Measurements from ENCODE around the gene ACTL6A. TPM values are rescaled to one million over a fixed set of nuclear protein-coding genes. Genes with fewer than 3 reads are reported as not detected.

ACTL6A gene
- total RNA-seq, 1 experiment from 2014 or later = 89.2 TPM

- intact Hi-C loops (cut with micrococcal nuclease; ENCODE audit: unreplicated experiment) = no loop called here
- H3K4me3 Mint-ChIP-seq (ENCODE audit: unreplicated experiment) = no peak overlapping the region
- no peaks in the 10 kb centered on the region for H3K27me3 ChIP-seq (replicated peaks; ENCODE audit: control insufficient read depth, insufficient read depth, low read length)
- ChIA-PET POLR2A (no interaction called here), CTCF (no interaction called here)
- H3K9me3 Mint-ChIP-seq (ENCODE audit: unreplicated experiment) = no peaks in the 10 kb centered on the region
- H3K9me3 ChIP-seq = no peaks in the 10 kb centered on the region
- no peaks in the 10 kb centered on the region for H3K4me1 ChIP-seq
- peaks cover 2% of the 10 kb centered on the region; the same call in 1 of the 2 replicates for H3K36me3 ChIP-seq (ENCODE audit: control insufficient read depth, insufficient read depth, low read length)
- TF ChIP-seq CTCF (IDR thresholded peaks at IDR 0.05; ENCODE audit: insufficient read depth in 1 of 2, low read depth in 1 of 2, low read length in 1 of 2, severe bottlenecking in 1 of 2, unreplicated experiment in 1 of 2) = no peak
- H3K4me1 Mint-ChIP-seq (ENCODE audit: low read depth, unreplicated experiment) = no peaks in the 10 kb centered on the region
- BruUV-seq (replicated peaks) = no TSS peak
- H3K4me3 ChIP-seq (ENCODE audit: low read depth, low read length) = no peak overlapping the region
- no peak overlapping the region for H3K27ac Mint-ChIP-seq (ENCODE audit: unreplicated experiment)
- no peak for DNase-seq
- H3K36me3 Mint-ChIP-seq (ENCODE audit: insufficient read depth, unreplicated experiment) = peaks cover 70% of the 10 kb centered on the region
- H3K27me3 Mint-ChIP-seq (ENCODE audit: insufficient read depth, unreplicated experiment) = no peaks in the 10 kb centered on the region
Observed at GRCh38 chr3:179590669-179591068, 27.9 kb downstream of the ACTL6A start.

GRCh38 chr3:179591313-179591712 is 28.6 kb downstream of the ACTL6A start:
- no peaks in the 10 kb centered on the region for H3K9me3 ChIP-seq
- Mint-ChIP-seq H3K9me3 (ENCODE audit: unreplicated experiment) (no peaks in the 10 kb centered on the region), H3K27ac (ENCODE audit: unreplicated experiment) (no peak overlapping the region), H3K4me3 (ENCODE audit: unreplicated experiment) (no peak overlapping the region), H3K4me1 (ENCODE audit: low read depth, unreplicated experiment) (no peaks in the 10 kb centered on the region), H3K36me3 (ENCODE audit: insufficient read depth, unreplicated experiment) (peaks cover 67% of the 10 kb centered on the region), H3K27me3 (ENCODE audit: insufficient read depth, unreplicated experiment) (no peaks in the 10 kb centered on the region)
- no peaks in the 10 kb centered on the region for H3K4me1 ChIP-seq
- CTCF ChIA-PET = no interaction called here
- no peaks in the 10 kb centered on the region for H3K27me3 ChIP-seq (replicated peaks; ENCODE audit: control insufficient read depth, insufficient read depth, low read length)
- intact Hi-C loops (cut with micrococcal nuclease; ENCODE audit: unreplicated experiment) = no loop called here
- H3K36me3 ChIP-seq (ENCODE audit: control insufficient read depth, insufficient read depth, low read length) = peaks cover 2% of the 10 kb centered on the region; the same call in 1 of the 2 replicates
- H3K4me3 ChIP-seq (ENCODE audit: low read depth, low read length) = no peak overlapping the region
- TF ChIP-seq CTCF (IDR thresholded peaks at IDR 0.05; ENCODE audit: insufficient read depth in 1 of 2, low read depth in 1 of 2, low read length in 1 of 2, severe bottlenecking in 1 of 2, unreplicated experiment in 1 of 2) = no peak
- no TSS peak for BruUV-seq (replicated peaks)
- POLR2A ChIA-PET = no interaction called here
- DNase-seq = no peak

GRCh38 chr3:179599531-179599930 is 36.8 kb downstream of the ACTL6A start:
- H3K4me1 ChIP-seq = peaks cover 7% of the 10 kb centered on the region; the same call in 1 of the 2 replicates
- Mint-ChIP-seq H3K36me3 (ENCODE audit: insufficient read depth, unreplicated experiment) (peaks cover 62% of the 10 kb centered on the region), H3K27ac (ENCODE audit: unreplicated experiment) (no peak overlapping the region), H3K9me3 (ENCODE audit: unreplicated experiment) (no peaks in the 10 kb centered on the region), H3K27me3 (ENCODE audit: insufficient read depth, unreplicated experiment) (no peaks in the 10 kb centered on the region), H3K4me1 (ENCODE audit: low read depth, unreplicated experiment) (no peaks in the 10 kb centered on the region), H3K4me3 (ENCODE audit: unreplicated experiment) (no peak overlapping the region)
- ChIA-PET CTCF (no interaction called here), POLR2A (no interaction called here)
- intact Hi-C loops (cut with micrococcal nuclease; ENCODE audit: unreplicated experiment) = no loop called here
- H3K27me3 ChIP-seq (replicated peaks; ENCODE audit: control insufficient read depth, insufficient read depth, low read length) = no peaks in the 10 kb centered on the region
- BruUV-seq (replicated peaks) = no TSS peak
- no peaks in the 10 kb centered on the region for H3K9me3 ChIP-seq
- DNase-seq = no peak
- no peak overlapping the region for H3K4me3 ChIP-seq (ENCODE audit: low read depth, low read length)
- TF ChIP-seq CTCF (IDR thresholded peaks at IDR 0.05; ENCODE audit: insufficient read depth in 1 of 2, low read depth in 1 of 2, low read length in 1 of 2, severe bottlenecking in 1 of 2, unreplicated experiment in 1 of 2) = no peak
- H3K36me3 ChIP-seq (ENCODE audit: control insufficient read depth, insufficient read depth, low read length) = no peaks in the 10 kb centered on the region; the same call in none of the 2 replicates
